NCI-H2107 (cell line): ENCODE measurements around the gene ZBTB22.
A peak's percentile ranks its signal among the peaks of the same experiment; 100 is the strongest.

Experiments used
- DNase-seq: peaks from one replicate; lab custom pipeline; 2025; lab: John Stamatoyannopoulos, UW

ZBTB22 gene

DNA sequence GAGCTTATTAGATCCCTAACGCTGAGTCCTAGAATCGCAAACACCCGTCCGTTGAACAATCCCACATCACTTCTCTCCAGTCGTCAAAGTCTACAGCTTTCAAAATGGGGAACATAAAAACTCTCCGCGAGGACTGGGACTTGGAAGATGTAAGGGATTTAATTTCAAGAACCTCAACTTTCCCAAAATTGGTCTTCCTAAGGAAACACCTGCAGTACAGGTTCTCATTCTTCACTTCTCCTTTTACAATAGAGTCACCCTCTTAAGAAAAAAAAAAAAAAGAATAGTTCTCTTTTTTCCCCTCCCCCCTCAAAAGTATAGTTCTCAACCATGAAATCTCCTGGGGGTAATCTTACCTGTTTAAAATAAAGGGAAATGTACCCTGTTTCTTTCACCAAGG, 6.6 kb upstream of the ZBTB22 start:
- no peak for DNase-seq

GRCh38 chr6:33323623-33323948, 6.0 kb upstream of the ZBTB22 start:
- no peak for DNase-seq

DNA sequence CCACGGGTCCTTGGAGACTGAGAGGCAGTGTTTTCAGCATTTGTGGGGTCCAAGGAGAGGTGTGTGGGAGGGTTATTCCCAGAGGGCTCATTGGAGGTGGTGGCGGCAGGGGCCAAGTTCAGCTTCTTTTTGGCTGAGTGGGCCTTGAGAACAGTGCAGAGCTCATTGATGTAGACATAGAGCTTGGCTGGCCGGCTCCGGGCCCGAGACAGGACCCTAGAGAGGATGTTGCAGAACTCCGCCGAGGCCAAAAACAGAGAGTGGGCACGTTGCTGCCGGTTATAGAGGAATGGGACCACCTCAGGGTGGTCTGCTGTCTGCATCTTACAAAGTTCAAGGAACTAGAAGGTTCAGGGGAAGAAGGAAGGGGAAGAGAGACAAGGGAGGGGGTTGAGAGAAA, 3.7 kb upstream of the ZBTB22 start:
- DNase-seq, result no peak

GRCh38 chr6:33320315-33321181, 3.0 kb upstream of the ZBTB22 start:
- DNase-seq, result no peak

GRCh38 chr6:33319939-33320314, 2.4 kb upstream of the ZBTB22 start:
- no peak for DNase-seq

GRCh38 chr6:33318426-33319073, 1.0 kb upstream of the ZBTB22 start:
- DNase-seq, result no peak

DNA sequence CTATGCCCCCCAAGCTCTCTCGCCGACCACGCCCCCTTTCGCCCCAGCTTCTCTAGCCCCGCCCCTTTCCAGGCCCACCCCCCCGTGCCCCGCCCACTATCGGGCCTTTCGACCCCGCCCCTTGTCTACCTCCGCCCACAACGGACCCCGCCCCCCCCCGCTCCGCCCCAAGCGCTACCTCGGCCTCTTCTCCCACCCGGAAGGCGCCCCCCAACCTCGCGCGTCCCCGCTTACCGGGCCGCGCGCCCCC, 200 bp downstream of the ZBTB22 start:
- DNase-seq, result no peak

DNA sequence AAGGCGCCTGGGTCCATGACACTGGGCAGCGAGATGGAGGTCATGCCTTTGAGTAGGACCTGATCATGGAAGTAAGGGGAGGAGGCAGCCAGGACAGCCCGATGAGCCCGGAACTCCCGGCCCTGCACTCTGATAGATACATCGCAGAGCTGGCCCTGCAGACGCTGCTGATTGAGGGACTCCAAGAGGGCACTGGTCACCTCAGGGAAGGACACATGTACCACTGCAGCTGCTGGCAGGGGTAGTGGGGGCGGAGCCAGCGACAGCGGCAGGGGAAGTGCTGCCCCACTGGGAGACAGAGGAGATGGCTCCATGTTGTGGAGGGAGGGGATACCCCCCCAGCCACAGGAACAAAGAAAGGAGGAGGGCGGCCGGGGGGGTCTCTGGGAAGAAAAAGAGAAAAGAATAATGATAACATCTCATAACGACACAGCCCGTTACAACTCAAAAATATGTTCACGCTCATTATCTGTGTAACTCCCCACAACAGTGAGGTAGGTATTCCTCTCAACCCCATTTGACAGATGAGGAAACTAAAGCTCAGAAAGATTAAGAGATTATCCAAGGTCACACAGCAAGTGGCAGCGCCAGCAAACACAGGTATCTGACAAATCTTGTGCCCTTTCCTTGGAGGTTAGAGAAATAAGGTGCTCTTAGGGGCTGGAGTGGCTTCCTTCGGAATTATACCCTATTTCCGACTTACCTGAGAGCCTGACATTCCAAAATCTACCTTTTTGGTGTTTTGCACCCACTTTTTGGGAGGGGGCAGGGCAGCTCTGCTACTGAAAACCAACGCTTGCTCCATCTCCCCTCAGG, 733 bp downstream of the ZBTB22 start:
- DNase-seq, result no peak

- no peak for DNase-seq
Observed at GRCh38 chr6:33315793-33316602, 1.5 kb downstream of the ZBTB22 start.

- DNase-seq, result no peak
Observed at GRCh38 chr6:33314943-33315792, 2.4 kb downstream of the ZBTB22 start.

DNA sequence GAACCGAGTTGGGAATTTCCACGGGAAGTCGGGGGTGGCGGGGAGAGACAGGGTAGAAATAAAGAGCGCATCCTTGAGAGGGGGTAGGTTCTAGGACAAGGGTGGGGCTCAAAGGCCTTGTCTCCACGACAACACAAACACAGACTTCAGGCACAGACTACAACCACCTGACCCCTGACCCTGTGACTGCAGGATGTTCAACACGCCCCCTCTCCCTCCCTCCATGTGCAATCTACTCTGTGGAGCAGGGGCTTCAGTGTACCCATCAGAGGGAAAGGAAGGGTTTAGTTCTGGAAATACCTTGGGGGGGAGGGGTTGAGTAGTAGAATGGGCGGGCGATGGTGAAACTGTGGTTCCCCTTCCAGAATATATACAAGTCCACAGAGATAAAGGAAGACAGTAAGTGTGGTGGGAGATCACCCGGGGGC, 3.0 kb downstream of the ZBTB22 start:
- no peak for DNase-seq

- DNase-seq, result no peak
Observed at GRCh38 chr6:33313709-33314514, 3.6 kb downstream of the ZBTB22 start, which contains the start of gene TAPBP. Gene TAPBP (minus strand): TSS chr6:33314078. CDS start chr6:33314041, 37 bp downstream.

GRCh38 chr6:33313105-33313708, 4.3 kb downstream of the ZBTB22 start:
- no peak for DNase-seq

DNA sequence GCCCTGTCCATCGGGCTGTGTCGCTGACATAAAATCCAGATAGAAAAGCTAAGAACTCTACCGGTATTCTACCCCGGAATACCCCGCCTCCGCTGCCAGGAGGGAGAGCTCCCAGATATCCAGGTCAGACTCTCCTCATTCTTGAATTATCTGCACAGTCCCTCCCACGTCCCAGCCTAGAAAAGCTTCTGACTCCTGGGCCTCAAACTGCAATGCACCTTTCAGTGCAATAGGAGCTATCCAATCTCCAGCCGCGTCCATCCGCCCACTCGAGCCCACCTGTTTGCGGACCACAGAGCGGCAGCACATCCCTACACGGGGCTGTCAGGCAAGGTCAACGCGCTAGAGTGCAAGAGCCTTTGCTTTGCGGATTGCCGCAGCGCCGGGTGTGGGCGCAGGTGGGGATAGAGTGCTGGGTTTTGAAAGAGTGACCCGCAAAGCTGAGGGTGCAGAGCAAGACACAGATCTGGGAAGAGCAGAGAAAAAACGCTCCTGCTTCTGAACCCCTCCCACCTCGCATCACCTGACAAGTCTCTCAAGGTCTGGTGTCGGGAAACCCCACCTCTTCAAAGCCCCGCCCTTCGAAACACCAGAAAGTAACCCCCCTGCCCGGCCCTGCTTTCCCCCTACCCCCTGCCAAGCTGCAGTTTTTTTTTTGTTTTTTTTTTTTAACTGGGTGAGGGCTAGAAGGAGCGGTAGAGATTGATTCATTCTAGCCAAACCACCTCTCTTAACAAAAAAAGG, 5.0 kb downstream of the ZBTB22 start:
- DNase-seq, result no peak

- no peak for DNase-seq
Observed at GRCh38 chr6:33306356-33306755, 11.2 kb downstream of the ZBTB22 start.

GRCh38 chr6:33305052-33305451, 12.5 kb downstream of the ZBTB22 start:
- DNase-seq, result no peak

GRCh38 chr6:33304216-33304615, 13.3 kb downstream of the ZBTB22 start:
- no peak for DNase-seq

- no peak for DNase-seq
Observed at GRCh38 chr6:33301877-33302276, 15.7 kb downstream of the ZBTB22 start.

GRCh38 chr6:33299237-33299944, 18.2 kb downstream of the ZBTB22 start:
- peak; percentile 45 for DNase-seq
